HG02981 (cell line): ENCODE measurements around the gene C1GALT1.
"Not testable (repeated sequence)": the region's sequence is repeated elsewhere in the genome, so short reads cannot be mapped to it uniquely, and the experiment has no call there.

Source experiments
- ATAC-seq: cut with Tn5 transposase; IDR thresholded peaks from one replicate; pipeline ENCODE4 v1.9.1; 2021; ENCODE audit warnings: mild to moderate bottlenecking, moderate library complexity; ENCODE audit not compliant: unreplicated experiment

The C1GALT1 gene

GRCh38 chr7:7166318-7166717 lies 16.0 kb upstream of the C1GALT1 start:
- ATAC-seq, result no peak

GRCh38 chr7:7169296-7169695 lies 13.0 kb upstream of the C1GALT1 start:
- no peak for ATAC-seq

GRCh38 chr7:7173956-7174632 lies 8.2 kb upstream of the C1GALT1 start:
- no peak for ATAC-seq

- no peak for ATAC-seq
Measured at GRCh38 chr7:7175075-7175695, 7.2 kb upstream of the C1GALT1 start.

GRCh38 chr7:7176406-7177043 lies 5.8 kb upstream of the C1GALT1 start:
- ATAC-seq, result no peak

- ATAC-seq, result no peak
Measured at GRCh38 chr7:7177044-7177517, 5.3 kb upstream of the C1GALT1 start.

GRCh38 chr7:7178081-7178480 lies 4.3 kb upstream of the C1GALT1 start:
- ATAC-seq, result no peak

- ATAC-seq, result no peak
Measured at GRCh38 chr7:7178906-7179305, 3.4 kb upstream of the C1GALT1 start.

- ATAC-seq, result no peak
Measured at GRCh38 chr7:7180725-7181449, 1.5 kb upstream of the C1GALT1 start.

GRCh38 chr7:7181519-7182155 lies 707 bp upstream of the C1GALT1 start:
- peak; percentile 39 for ATAC-seq

- ATAC-seq, result peak; percentile 21
Measured at GRCh38 chr7:7183061-7183837, 905 bp downstream of the C1GALT1 start.

GRCh38 chr7:7183838-7184463 lies 1.6 kb downstream of the C1GALT1 start:
- no peak for ATAC-seq

GRCh38 chr7:7185371-7185989 lies 3.1 kb downstream of the C1GALT1 start:
- no peak for ATAC-seq

GRCh38 chr7:7188091-7188490 lies 5.7 kb downstream of the C1GALT1 start:
- no peak for ATAC-seq

- no peak for ATAC-seq
Measured at GRCh38 chr7:7188742-7189141, 6.4 kb downstream of the C1GALT1 start.

GRCh38 chr7:7190142-7190541 lies 7.8 kb downstream of the C1GALT1 start:
- ATAC-seq, result no peak

- ATAC-seq, result no peak
Measured at GRCh38 chr7:7191137-7191536, 8.8 kb downstream of the C1GALT1 start.

GRCh38 chr7:7192798-7193788 lies 10.7 kb downstream of the C1GALT1 start:
- not testable (repeated sequence) for ATAC-seq
